ENCODE data around the gene NMT2. TPM values are rescaled to one million over a fixed set of nuclear protein-coding genes. Genes with fewer than 3 reads are reported as not detected.

Gene NMT2
- total and polyA plus RNA-seq, 2 experiments from 2014 or later = 11.7 to 16.8 TPM

DNA sequence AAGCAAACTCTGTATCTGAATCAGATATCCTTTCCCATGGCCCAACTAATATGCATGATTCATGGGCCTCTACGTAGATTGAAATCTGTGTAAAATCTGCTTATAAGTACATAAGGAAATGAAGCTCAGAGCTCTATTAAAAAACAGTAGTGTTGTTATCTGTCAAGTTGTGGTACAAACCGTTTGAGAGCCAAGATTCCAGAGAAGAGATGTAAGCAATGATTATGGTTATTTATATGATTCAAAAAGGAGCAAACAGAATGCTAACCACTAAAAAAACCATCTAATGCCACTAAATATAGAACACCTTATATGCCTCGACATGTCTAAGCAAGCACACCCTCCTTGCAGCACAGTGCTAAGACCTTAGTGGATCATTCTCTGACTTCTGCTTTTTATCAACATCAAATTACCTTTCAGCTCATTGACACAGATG is 44.7 kb downstream of the NMT2 start (continued):
- TF ChIP-seq, protein P1, sequence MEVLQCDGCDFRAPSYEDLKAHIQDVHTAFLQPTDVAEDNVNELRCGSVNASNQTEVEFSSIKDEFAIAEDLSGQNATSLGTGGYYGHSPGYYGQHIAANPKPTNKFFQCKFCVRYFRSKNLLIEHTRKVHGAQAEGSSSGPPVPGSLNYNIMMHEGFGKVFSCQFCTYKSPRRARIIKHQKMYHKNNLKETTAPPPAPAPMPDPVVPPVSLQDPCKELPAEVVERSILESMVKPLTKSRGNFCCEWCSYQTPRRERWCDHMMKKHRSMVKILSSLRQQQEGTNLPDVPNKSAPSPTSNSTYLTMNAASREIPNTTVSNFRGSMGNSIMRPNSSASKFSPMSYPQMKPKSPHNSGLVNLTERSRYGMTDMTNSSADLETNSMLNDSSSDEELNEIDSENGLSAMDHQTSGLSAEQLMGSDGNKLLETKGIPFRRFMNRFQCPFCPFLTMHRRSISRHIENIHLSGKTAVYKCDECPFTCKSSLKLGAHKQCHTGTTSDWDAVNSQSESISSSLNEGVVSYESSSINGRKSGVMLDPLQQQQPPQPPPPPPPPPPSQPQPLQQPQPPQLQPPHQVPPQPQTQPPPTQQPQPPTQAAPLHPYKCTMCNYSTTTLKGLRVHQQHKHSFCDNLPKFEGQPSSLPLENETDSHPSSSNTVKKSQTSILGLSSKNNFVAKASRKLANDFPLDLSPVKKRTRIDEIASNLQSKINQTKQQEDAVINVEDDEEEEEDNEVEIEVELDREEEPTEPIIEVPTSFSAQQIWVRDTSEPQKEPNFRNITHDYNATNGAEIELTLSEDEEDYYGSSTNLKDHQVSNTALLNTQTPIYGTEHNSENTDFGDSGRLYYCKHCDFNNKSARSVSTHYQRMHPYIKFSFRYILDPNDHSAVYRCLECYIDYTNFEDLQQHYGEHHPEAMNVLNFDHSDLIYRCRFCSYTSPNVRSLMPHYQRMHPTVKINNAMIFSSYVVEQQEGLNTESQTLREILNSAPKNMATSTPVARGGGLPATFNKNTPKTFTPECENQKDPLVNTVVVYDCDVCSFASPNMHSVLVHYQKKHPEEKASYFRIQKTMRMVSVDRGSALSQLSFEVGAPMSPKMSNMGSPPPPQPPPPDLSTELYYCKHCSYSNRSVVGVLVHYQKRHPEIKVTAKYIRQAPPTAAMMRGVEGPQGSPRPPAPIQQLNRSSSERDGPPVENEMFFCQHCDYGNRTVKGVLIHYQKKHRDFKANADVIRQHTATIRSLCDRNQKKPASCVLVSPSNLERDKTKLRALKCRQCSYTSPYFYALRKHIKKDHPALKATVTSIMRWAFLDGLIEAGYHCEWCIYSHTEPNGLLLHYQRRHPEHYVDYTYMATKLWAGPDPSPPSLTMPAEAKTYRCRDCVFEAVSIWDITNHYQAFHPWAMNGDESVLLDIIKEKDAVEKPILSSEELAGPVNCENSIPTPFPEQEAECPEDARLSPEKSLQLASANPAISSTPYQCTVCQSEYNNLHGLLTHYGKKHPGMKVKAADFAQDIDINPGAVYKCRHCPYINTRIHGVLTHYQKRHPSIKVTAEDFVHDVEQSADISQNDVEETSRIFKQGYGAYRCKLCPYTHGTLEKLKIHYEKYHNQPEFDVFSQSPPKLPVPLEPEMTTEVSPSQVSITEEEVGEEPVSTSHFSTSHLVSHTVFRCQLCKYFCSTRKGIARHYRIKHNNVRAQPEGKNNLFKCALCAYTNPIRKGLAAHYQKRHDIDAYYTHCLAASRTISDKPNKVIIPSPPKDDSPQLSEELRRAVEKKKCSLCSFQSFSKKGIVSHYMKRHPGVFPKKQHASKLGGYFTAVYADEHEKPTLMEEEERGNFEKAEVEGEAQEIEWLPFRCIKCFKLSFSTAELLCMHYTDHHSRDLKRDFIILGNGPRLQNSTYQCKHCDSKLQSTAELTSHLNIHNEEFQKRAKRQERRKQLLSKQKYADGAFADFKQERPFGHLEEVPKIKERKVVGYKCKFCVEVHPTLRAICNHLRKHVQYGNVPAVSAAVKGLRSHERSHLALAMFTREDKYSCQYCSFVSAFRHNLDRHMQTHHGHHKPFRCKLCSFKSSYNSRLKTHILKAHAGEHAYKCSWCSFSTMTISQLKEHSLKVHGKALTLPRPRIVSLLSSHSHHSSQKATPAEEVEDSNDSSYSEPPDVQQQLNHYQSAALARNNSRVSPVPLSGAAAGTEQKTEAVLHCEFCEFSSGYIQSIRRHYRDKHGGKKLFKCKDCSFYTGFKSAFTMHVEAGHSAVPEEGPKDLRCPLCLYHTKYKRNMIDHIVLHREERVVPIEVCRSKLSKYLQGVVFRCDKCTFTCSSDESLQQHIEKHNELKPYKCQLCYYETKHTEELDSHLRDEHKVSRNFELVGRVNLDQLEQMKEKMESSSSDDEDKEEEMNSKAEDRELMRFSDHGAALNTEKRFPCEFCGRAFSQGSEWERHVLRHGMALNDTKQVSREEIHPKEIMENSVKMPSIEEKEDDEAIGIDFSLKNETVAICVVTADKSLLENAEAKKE (CRISPR knock-in tag; IDR thresholded peaks at IDR 0.05) = no peak
- TF ChIP-seq ZNF114 (CRISPR knock-in tag; IDR thresholded peaks at IDR 0.05) (no peak), NANOG (IDR thresholded peaks at IDR 0.05; ENCODE audit: borderline replicate concordance) (no peak)

- no peak for ATAC-seq
- Mint-ChIP-seq H3K4me3 (no peak overlapping the region), H3K27me3 (ENCODE audit: insufficient read depth, low read depth, poor library complexity) (no peaks in the 10 kb centered on the region), H3K36me3 (ENCODE audit: low read depth) (peaks cover 21% of the 10 kb centered on the region), H3K9me3 (peaks cover 3% of the 10 kb centered on the region; the same call in 1 of the 3 replicates), H3K4me1 (no peaks in the 10 kb centered on the region), H3K27ac (no peak overlapping the region)
- no peak overlapping the region for H2AFZ ChIP-seq
- H3F3A ChIP-seq (replicated peaks; ENCODE audit: low read depth) = no peaks in the 10 kb centered on the region
- peaks cover 10% of the 10 kb centered on the region; the same call in 1 of the 2 replicates for H3K36me3 ChIP-seq (ENCODE audit: insufficient read depth)
- DNase-seq (ENCODE audit: low spot score) = no peak
- no peak overlapping the region for H3K27ac ChIP-seq (ENCODE audit: low read depth)
- no peaks in the 10 kb centered on the region for H3K9me2 ChIP-seq (ENCODE audit: insufficient read depth)
- H3K4me2 ChIP-seq = no peak overlapping the region
- H3K27me3 ChIP-seq (ENCODE audit: insufficient read depth) = no peaks in the 10 kb centered on the region
- H3K4me1 ChIP-seq (ENCODE audit: insufficient read depth) = no peaks in the 10 kb centered on the region
- H3K79me2 ChIP-seq (replicated peaks; ENCODE audit: insufficient read depth) = no peaks in the 10 kb centered on the region
- no peaks in the 10 kb centered on the region for H4K20me1 ChIP-seq (replicated peaks; ENCODE audit: insufficient read depth)
- TF ChIP-seq ZNF114 (CRISPR knock-in tag; IDR thresholded peaks at IDR 0.05) (no peak), CTCF (conservative IDR thresholded peaks at IDR 0.05; ENCODE audit: low read depth in 2 of 2) (no peak), STAT1 (IDR thresholded peaks at IDR 0.05; ENCODE audit: unreplicated experiment) (no peak)
- H3K4me3 ChIP-seq = no peak overlapping the region
Observed at GRCh38 chr10:15122477-15123030, 45.9 kb downstream of the NMT2 start.
